Dedifferentiated amniotic fluid mesenchymal stem cell (primary cell): ENCODE measurements around the gene XXYLT1.
"Not testable (repeated sequence)": the region's sequence is repeated elsewhere in the genome, so short reads cannot be mapped to it uniquely, and the experiment has no call there.

Experiments used
- DNase-seq: peaks from one replicate; pipeline ENCODE4 v3.0.0-alpha.2; 2016; ENCODE audit errors: extremely low spot score

XXYLT1 gene

GRCh38 chr3:195112361-195112791, 158.6 kb downstream of the XXYLT1 start:
- DNase-seq: no peak

GRCh38 chr3:195111766-195112165, 159.2 kb downstream of the XXYLT1 start:
- no peak for DNase-seq

GRCh38 chr3:195111319-195111705, 159.6 kb downstream of the XXYLT1 start:
- DNase-seq: no peak

GRCh38 chr3:195110647-195111318, 160.2 kb downstream of the XXYLT1 start:
- DNase-seq: no peak

GRCh38 chr3:195109098-195109657, 161.8 kb downstream of the XXYLT1 start:
- no peak for DNase-seq

GRCh38 chr3:195107593-195107992, 163.4 kb downstream of the XXYLT1 start:
- no peak for DNase-seq

- not testable (repeated sequence) for DNase-seq
Observed at GRCh38 chr3:195107031-195107430, 163.9 kb downstream of the XXYLT1 start.

- peak; percentile 48 for DNase-seq
Observed at GRCh38 chr3:195106418-195106906, 164.5 kb downstream of the XXYLT1 start.

- no peak for DNase-seq
Observed at GRCh38 chr3:195105841-195106417, 165.0 kb downstream of the XXYLT1 start.

- no peak for DNase-seq
Observed at GRCh38 chr3:195105389-195105788, 165.6 kb downstream of the XXYLT1 start.

GRCh38 chr3:195104340-195104739, 166.6 kb downstream of the XXYLT1 start:
- no peak for DNase-seq

GRCh38 chr3:195103623-195104022, 167.3 kb downstream of the XXYLT1 start:
- DNase-seq: no peak

- DNase-seq: peak; percentile 90
Observed at GRCh38 chr3:195102609-195103467, 168.1 kb downstream of the XXYLT1 start.

GRCh38 chr3:195101927-195102608, 168.9 kb downstream of the XXYLT1 start:
- DNase-seq: no peak

GRCh38 chr3:195101001-195101583, 169.9 kb downstream of the XXYLT1 start:
- peak; percentile 43 for DNase-seq

- DNase-seq: no peak
Observed at GRCh38 chr3:195099951-195100785, 170.8 kb downstream of the XXYLT1 start.

GRCh38 chr3:195098741-195099525, 172.0 kb downstream of the XXYLT1 start:
- DNase-seq: no peak

GRCh38 chr3:195097331-195098255, 173.4 kb downstream of the XXYLT1 start:
- DNase-seq: no peak
